GM19238 (cell line): ENCODE results near the gene APP.

ENCODE experiments used
- DNase-seq: peaks from one replicate; pipeline ENCODE4 v3.0.0; 2011; ENCODE audit warnings: low spot score; ENCODE audit not compliant: insufficient read length

Gene APP

DNA sequence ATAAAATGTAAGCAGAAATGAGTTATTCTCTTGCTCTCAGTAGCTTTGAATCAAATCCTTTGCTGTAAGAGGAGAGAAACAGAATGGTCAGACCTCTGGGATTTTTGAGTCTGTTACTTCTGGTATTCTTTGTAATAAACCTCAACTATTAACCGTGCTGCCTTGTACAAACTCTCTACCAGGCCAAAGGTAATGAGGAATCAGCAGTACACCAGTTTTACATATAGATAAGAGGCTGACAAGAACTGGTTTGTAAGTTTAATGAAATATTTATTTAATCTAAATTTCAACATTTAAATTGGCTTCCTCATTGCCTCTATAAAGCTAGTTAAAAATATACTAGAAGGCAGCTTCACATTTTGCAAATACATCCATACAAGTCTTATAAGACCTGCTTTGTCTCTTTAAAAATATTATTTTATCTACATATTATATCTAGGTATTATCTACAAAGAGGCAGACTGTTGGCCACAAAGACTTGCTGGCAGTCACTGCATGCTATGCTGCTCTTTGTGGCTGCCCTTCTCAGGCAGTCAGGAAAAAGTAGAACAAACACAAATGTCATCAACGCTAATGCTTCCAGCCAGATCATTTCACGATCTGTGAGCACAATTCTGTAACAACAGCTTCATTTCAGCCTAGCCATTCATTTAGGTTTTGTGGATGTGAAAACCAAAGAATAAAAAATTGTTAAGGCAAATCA lies 262.8 kb downstream of the APP start:
- DNase-seq, result no peak

DNA sequence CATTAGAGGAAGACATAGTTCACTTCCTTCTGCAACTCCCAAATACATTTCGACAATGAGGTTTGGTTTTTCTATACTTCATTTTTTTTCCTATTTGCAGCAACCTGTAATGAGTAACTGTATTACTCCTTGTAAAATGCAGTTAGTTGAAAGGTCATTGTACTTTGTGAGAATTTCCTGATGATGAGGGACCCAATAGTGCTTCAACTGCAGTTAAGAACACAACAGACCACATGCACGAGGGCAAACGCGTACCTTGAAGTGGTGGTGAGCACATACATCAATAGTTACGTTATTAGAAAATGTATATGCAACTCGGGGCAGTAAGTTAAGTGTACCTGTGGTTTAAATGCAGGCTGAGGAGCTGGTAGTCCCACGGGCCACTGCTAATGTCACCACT lies 264.0 kb downstream of the APP start:
- DNase-seq, result no peak

DNA sequence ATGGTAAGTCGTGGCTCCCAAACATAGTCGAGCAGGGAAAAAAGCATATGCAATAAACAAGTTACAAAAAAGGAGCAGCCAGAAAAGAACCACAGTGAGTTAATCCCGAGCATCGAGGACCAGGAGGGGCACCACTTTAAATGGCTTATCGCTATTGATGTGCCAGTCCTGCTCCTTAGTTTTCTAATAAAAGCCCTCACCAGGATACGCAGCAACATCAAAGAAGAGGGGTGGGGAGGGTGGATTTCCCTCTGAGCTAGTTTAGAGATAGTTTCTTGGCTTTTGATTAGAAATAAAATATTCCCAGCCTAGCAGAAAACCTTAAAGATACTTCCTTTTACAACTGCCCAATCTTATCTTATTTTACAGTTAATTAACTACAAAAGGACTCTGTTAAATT lies 265.4 kb downstream of the APP start:
- DNase-seq, result no peak

DNA sequence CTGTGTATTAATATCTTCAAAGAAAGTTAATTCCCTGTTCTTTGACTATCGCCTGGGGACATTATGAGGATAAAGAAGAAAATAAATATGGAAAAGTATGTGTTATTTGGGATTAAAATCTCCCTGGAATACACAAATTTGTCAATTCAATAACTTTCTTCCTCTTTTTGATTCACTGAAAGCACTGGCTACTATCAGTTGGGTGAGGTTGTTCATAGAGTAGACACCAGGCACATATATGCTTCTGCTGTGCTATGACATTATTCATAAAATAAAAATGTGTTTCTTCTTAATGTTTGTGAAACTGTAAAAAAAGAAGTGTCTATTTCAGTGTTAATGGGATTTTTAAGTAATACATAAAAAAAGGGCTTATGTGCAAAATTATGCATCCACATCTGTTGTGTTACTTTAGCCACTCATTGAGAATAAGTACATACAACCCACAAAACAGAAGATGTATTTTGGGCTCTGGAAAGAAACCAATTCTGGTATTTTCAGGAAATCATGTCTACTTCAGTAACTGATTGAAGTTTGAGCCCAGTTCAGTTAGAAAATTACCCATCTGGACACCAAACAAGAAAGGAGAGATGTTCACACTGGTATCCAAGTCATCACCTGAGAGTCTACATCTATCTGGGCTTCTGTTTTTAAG lies 266.4 kb downstream of the APP start:
- no peak for DNase-seq

DNA sequence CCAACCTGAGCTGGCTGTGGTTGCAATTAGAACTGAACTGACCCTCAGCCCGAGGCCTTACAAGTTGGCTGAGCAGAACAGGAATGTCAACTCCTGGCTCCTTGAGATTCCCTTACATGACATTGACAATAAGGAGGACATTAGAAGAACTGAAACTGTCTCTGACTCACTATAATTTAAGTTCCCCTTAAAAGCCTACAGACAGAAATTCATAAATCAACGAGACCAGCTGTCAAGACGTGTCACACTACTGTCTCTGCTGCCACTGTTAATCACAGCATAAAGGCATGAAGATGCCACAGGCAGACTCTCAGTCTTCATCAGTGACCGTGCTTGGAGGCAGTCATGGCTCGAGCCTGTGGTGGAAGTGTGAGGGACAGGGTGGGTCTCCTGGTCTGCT lies 267.0 kb downstream of the APP start:
- no peak for DNase-seq

DNA sequence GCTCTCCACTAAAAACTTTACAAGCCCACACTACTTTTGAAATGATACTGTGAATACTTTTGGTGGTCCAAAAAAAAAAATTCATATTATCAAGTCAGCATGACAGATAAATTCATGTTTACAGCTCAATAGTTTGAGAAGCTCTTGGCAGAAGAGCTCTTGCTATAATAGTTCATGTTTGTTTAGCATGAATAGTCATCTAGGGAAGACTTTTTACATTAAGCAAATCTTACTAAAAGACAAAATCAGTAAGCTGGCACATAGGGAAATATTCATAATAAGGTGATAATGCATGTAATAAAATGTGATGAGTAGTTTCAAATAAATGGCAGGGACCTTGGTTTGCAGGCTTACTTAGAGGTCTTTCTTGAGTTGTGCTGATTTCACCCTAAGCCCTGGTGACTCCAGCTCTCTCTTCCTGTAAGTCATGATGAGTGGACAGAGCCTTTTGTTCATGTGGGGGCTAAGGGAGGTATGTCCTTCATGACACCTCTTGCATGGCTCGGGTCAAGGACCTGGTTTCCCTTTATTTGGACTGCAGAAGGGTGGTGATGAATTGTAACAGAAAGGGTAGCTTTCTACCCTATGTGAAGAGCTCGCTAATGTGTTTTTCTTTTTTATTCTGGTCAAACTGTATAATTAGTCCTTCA lies 269.1 kb downstream of the APP start:
- DNase-seq, result no peak

DNA sequence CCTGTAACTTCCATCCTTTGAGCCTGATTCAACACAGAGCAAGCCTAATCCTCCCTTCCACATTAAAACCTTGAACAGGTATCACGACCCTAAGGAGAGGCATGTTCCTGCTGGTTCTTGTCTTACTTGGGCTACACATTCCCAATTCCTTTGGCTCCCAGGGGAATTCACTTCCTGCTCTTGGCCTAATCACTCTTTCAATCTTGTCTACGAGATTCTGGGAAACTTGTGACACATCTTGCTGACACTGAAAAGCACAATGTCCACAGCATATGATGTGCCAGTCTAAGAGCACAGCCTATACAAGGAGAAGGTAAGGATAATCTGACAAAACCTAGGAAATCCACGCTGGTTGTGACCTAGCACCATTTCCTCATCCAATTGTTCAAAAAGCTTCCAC lies 271.9 kb downstream of the APP start:
- DNase-seq, result no peak

DNA sequence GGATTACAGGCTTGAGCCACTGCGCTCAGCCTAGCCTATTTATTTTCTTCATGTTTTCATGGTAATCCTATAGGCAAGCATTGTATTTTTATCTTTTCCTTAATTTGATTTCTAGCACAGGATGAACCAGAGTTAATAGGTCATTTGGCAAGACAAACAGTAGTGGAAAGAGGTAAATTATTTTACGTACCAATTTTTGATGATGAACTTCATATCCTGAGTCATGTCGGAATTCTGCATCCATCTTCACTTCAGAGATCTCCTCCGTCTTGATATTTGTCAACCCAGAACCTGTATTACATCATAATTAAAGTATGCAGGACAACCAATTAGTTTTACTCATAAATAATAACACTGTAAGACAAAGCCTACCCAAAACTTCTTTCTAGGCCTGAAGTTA lies 273.2 kb downstream of the APP start:
- no peak for DNase-seq

DNA sequence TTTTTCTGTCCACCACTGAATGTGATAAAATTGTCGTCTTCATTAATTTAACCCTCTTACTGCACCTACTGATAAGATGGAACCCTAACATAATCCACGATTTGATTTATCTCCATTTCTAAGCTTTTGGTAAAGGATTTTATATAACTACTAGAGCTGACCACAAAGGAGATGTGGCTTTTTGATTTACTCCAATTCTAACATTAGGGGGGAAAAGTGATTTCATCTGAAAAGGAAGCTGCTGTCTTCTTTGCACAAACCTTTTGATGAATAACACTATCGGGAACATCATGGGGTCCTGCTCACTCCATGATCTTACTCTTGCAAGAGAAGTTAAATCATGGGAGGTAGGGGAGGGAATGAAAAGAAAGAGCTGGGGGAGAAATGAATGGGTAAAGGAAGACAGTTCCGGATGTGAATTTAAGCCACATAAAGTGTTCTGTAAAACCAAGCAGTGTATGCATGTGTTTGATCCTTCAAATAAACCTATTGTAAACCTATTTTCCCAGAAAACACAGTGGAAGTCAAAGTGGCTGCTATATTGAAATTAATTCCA lies 274.0 kb downstream of the APP start:
- no peak for DNase-seq

DNA sequence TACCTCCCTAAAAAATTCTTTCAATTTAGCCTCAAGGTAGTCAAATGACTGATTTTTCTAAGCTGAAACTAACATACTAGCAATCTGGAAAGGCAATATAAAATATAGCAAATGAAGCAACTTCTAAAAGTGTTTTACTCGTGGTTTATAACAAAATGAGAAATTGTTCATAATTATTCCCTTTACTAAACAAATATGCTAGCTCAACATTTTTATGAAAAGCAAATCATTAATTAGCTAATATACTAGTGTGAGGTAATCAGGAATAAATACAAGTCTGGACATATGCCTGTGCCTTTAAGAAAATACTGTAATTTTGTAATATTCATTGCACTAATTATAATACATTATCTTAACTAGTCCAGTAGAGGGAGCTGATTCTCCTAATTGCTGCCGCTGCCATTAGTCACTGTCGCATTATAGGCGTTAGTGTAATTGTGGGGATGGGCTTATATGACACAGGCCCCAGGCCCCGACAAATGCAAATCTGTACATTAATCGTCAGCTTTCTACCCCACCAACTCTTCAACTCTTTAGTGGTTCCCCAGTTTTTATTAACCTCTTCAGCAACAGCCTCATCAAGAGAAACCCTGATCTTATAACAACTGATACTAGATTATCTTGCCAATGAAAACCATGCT lies 274.9 kb downstream of the APP start:
- DNase-seq, result no peak

DNA sequence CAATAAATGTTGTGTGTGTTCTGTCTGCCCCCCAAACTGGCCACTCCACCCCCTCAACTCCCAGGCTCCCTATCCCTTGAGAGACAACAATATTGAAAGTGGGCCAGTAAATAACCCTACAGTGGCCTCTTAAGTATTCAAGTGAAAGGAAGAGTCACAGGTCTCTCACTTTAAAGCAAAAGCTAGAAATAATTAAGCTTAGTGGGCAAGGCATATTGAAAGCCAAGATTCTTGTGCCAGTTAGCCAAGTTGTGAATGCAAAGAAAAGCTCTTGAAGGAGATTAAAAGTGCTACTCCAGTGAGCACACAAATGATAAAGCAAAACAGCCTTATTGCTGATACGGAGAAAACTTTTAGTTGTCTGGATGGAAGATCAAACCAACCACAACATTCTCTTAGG lies 277.4 kb downstream of the APP start:
- no peak for DNase-seq

DNA sequence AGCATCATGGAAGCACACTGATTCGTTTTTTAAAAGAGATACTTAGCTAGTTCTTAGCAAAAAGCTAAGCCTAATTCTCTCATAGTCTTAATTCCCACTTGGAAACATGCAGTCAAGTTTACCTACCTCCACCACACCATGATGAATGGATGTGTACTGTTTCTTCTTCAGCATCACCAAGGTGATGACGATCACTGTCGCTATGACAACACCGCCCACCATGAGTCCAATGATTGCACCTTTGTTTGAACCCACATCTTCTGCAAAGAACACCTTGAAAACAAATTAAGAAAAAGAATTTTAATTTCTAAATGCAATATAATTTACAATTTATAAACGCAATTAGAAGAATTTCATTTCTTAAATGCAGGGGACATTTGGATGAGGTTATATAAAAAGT lies 279.0 kb downstream of the APP start:
- DNase-seq, result no peak

DNA sequence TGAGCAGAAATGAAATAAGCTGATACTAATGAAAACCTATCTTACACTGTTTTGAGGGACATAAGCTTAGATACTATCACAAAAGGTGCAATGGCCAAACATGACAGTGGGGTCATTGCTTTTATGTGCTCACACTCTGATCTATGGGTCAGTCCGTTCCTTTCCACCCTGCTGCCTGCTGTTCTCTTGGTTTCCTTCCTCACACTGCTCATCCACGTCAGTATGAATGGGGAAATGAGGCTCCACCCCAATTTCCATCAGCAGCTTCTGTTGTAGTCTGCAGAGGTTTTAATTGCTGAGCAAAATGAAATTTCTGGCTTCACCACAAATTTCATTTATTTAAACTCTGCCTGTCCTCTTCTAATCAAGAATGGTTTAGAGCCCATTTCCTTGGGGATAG lies 280.6 kb downstream of the APP start:
- DNase-seq, result no peak

DNA sequence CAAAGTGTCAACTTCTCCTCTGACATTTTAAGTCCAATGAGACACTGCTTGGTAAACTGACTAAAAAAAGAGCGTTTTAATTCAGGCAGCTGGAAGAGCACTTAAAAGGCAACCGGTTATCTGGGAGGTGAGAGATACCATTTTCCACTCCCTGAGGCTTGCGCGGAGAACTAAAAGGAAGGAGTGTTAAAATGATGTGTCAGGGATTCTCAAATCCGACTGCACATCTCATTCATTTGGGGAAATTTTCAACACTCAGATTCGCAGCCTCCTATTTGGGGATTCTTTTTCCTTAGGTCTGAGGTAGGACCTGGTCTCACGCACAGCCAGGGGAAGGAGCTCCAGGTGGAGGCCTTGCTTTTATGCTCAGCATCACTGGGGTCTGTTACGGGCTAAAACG lies 281.9 kb downstream of the APP start:
- no peak for DNase-seq

DNA sequence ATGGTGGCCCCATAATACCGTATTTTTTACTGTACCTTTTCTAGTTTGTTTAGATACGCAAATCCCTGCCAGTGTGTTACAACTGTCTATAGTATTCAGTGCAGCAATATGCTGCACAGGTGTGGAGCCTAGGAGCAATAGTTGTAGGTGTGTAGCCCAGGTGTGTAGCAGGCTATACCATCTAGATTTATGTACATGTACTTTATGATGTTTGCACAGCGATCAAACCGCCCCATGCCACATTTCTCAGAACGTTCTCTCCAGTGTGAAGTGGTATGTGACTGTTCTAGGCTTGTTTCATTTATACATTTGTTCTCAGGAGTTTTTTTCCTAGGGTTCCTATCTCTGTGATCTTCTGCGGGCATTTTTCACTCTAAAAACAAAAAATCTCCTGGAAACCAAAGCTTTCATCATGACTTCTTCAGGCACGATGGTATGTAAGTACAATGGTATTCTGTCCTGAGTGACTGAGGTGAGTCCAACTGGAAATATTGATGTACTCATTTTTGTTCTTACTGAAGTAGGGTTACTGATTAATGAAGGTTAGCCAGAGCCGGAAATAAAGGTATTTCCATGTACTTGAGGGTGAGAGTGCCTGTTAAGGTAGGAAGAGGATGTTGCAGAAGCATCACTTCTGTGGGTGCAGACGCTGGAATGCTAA lies 282.8 kb downstream of the APP start:
- DNase-seq, result no peak

DNA sequence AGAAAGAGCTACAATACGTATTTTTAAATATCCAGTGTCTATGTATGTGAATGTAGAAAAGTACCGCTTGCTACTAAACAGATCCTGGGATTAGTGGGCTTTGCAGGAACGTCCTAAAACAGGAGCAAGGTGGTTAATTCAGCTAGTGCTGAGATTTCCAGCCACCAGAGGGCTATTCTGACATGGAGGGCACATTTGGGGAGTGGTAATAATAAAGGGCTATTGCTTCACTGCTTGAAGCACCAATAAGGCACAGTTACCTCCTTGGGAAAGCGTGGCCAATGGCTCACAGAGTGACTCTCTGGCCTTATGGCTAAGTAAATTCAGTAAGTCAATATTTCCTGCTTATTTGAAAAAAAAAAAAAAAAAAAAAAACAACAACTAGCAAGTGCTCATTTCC lies 283.4 kb downstream of the APP start:
- DNase-seq, result no peak

DNA sequence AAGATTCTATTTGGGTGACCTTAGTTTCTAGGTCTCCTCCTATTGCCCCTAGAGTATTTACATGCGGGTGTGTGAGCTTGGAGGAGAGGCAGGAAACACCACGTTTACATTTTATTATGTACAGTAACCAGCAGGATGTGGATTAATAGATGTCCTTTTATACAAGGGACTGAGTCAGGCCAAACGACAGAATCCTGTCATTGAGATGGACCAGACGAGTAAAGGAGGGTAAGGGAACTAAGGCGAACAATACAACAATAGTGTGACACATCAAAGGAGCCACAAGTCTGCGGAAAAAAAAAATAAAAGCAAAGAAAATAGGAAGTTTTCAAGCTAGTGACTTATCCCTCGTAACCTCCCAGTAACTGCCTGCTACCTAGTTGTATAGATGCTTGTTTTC lies 284.7 kb downstream of the APP start:
- DNase-seq, result no peak

DNA sequence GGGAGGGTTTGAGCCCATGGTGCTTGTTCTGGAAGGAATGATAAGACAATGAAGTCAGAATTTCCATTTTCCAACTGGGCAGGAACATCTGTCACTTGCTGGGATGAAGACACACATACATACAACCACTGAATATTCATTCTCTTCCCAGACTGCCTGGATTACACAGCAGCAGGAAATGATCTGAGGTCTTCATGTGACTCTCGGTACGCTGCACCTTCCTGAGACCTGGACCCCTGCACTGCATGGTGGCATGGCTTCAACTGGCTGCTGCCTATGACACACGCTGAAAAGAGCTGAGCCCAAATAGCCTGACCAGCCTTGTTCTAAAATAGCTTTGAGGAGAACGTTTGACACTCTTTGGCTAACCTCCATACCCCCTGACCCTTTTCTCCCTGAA lies 285.2 kb downstream of the APP start:
- no peak for DNase-seq

DNA sequence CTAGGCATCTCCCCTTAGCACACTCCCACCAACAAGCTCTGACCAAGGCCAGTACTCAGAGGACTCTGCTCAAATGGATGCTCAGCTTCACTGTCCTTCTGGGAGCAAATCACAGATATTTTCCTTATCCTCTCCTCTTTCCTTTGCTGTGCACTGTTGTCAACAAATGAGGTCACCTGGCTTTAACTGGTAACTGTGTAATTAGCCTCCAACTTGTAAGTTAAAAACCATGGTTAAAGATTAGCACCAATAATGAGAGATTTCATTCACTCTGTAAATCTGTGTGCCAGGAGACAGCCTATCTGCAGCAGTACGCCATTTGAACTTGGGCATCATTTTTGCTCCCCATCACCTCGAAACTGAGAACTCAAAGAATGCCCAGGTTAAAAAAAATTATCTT lies 286.3 kb downstream of the APP start:
- no peak for DNase-seq

DNA sequence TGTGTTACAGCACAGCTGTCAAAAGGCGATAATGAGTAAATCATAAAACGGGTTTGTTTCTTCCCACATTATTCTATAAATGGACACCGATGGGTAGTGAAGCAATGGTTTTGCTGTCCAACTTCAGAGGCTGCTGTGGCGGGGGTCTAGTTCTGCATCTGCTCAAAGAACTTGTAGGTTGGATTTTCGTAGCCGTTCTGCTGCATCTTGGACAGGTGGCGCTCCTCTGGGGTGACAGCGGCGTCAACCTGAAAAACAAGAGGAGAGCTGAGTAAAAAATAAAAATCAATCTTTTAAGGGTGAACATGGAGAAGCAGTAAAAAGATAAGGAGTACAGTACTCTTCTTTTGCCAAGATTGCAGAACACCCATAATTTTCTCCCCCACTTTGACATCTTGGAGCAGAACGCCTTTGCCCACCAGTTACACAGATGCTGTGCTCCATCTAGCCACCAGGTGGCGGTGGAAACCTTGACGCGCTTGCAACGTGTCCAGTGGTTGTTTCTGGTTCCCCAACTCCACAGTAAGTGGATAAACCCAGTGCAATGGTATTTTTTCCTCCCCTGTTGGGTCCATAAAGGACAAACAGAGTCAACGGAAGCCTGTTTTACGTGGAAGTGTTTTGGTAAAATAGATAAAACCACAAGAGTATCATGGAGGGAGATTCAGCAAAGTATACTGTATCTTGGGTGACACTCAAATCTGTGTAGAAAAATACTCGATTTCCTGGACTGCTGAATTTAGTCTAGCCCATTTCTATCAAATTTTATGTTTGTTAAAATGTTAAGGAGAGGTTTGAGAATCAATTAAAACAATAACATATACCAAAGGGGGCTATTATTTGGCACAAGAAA lies 288.8 kb downstream of the APP start:
- DNase-seq, result peak; percentile 52

DNA sequence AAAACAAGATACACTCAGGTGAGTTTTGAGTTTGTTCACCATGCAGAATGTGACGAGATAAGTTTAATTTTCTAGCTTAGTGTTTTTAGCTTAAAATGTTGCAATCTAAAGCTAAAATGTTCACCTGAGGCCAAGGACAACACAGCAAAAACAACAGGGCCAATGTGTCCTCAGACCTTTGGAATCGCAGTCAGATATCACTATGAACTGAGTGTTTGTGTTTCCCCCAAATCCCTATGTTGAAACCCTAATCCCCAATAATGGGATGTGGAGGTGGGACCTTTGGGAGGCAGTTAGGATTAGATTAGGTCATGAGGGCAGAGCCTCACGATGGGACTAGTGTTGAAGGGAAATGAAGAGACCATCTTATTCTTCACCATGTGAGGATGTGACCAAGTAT lies 291.4 kb downstream of the APP start:
- DNase-seq, result no peak
